K562 (cell line): ENCODE results near the gene KRT85.

Source experiments
- CTCF ChIP-seq, 3 experiments: IDR thresholded peaks in 2 of 3; conservative IDR thresholded peaks in 1 of 3; 2 replicates each; pipeline ENCODE4 v1.5.1; 2011 to 2012; ENCODE audit warnings: low read length in 3 of 3, mild to moderate bottlenecking in 3 of 3, control low read depth in 2 of 3, improper control_type of control experiment in 1 of 3, inconsistent platforms in 1 of 3, low read depth in 1 of 3, mixed read lengths in 1 of 3, moderate library complexity in 1 of 3; ENCODE audit not compliant: insufficient read depth in 2 of 3
- EZH2 ChIP-seq: IDR thresholded peaks from 2 replicates; pipeline ENCODE4 v1.6.1; 2012; ENCODE audit warnings: low read depth, mild to moderate bottlenecking, inconsistent platforms, low read length, borderline replicate concordance
- NCOA2 ChIP-seq, 2 experiments: fragments of 450-650 bp; IDR thresholded peaks; 2 replicates each; pipeline ENCODE4 v1.6.1; 2018; ENCODE audit warnings: mild to moderate bottlenecking in 2 of 2, moderate library complexity in 1 of 2; ENCODE audit not compliant: partially characterized antibody in 2 of 2
- ZNF124 ChIP-seq: sonication (generic); formaldehyde crosslinking; IDR thresholded peaks from 2 replicates; pipeline ENCODE4 v1.8.1; 2022; ENCODE audit warnings: missing genetic modification reagents

- TF ChIP-seq CTCF (IDR thresholded peaks at IDR 0.05 in 2 of 3, conservative IDR thresholded peaks at IDR 0.05 in 1 of 3; ENCODE audit: insufficient read depth in 2 of 3, low read depth in 1 of 3, low read length in 3 of 3) (no peak), NCOA2 (IDR thresholded peaks at IDR 0.05; ENCODE audit: partially characterized antibody in 2 of 2) (no peak), ZNF124 (CRISPR knock-in tag) (no peak), EZH2 (no peak)
These were observed 46.4 kb downstream of the KRT85 start, which contains the start of gene KRT83 for GRCh38 chr12:52320784-52321400.
